ENCODE measurements around the gene TAF7.
"Not testable (repeated sequence)": the region's sequence is repeated elsewhere in the genome, so short reads cannot be mapped to it uniquely, and the experiment has no call there.

TAF7 gene, protein sequence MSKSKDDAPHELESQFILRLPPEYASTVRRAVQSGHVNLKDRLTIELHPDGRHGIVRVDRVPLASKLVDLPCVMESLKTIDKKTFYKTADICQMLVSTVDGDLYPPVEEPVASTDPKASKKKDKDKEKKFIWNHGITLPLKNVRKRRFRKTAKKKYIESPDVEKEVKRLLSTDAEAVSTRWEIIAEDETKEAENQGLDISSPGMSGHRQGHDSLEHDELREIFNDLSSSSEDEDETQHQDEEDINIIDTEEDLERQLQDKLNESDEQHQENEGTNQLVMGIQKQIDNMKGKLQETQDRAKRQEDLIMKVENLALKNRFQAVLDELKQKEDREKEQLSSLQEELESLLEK

DNA sequence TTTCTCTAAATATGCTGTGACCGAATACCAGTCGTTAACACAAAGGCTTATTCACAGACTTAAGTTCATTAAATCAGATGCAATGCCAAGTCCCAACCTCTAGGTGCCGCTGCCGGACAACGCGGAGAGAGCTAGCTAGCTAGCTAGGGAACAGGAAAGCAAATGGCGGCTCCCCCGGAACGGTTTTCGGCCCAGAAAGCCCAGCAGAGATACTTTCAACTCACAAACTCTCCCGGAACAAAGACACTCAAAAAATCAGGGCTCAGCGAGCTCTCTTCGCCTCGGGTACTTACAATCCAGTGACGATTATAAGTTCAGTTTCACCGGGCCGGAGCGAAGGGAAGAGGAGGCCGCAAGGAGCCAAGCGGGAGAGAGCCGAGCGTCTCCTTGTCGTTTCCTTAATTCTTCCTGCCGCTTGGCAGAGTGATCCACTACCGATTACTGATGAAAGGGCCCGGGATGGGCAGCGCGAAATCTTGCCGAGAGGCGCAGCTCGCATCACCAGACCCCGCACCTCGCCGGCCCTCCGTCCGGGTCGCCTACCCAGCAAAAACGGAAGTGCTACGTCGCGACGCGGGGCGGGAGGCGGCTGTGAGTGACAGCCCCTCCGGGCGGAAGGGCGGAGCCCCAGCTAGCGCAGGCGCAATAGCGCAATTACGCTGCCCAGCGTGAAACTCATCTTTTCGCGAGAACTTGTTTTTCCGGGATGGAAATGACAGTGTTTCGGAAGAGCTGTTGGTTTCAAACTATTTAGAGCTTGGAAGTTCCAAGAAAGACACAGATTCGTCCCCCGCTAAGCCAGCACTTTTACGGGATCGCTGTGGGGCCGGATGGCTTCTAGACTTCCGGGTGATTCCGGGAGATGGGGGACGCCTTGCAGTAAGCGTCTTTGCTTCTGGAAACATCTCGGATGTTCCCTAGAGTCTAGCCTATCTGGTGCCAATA is at the start of gene TAF7:
Gene TAF7, minus strand, starts transcription at position 560 of the 945 bp plus-strand sequence. CDS start 740 bp downstream, outside the sequence.
- peak; percentile 91 to 95 for DNase-seq

DNA sequence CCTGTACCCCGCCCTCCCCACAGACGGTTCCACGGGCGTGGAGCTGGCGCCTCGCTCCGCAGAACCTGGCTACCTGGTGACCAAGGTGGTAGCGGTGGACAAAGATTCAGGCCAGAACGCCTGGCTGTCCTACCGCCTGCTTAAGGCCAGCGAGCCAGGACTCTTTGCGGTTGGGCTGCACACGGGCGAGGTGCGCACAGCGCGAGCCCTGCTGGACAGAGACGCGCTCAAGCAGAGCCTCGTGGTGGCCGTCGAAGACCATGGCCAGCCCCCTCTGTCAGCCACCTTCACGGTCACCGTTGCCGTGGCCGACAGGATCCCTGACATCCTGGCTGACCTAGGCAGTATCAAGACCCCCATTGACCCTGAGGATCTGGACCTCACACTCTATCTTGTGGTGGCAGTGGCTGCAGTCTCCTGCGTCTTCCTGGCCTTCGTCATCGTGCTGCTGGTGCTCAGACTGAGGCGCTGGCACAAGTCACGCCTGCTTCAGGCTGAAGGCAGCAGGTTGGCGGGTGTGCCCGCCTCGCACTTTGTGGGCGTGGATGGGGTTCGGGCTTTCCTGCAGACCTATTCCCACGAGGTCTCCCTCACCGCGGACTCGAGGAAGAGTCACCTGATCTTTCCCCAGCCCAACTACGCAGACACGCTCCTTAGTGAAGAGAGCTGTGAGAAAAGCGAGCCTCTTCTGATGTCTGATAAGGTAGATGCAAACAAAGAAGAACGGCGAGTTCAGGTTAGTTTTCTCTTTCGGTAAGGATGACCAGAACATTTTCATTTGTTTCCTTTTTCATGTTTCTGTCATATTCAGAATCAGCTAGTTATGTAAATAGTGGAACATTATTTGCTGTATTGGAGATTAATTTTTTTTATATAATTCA is 45.7 kb upstream of the TAF7 start:
- DNase-seq = no peak

DNA sequence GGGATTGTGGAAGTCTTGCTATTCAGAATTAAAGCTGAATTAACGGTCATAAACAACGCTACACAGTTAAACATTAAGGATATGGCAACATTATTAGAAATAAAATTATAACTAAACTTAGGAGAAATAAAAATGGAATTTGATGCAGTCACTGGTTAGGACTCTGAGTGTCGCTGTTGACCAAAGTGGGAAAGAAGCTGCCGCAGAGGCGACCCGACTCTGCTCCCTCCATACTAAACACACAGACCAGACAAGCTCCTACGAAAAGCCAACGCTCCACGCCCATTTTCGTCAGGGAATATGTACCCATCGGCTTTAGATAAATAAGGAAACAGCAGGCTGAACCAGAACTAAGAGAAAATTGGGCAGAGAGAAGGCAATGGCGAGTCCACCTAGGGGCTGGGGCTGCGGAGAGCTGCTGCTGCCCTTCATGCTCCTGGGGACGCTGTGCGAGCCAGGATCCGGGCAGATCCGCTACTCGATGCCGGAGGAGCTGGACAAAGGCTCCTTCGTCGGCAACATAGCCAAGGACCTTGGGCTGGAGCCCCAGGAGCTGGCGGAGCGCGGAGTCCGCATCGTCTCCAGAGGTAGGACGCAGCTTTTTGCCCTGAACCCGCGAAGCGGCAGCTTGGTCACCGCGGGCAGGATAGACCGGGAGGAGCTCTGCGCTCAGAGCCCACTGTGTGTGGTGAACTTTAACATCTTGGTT is 43.5 kb upstream of the TAF7 start, which contains the start of gene PCDHGA5:
Gene PCDHGA5, plus strand, starts transcription at position 211 of the 709 bp plus-strand sequence. Its CDS starts 169 bp downstream, at position 380.
- DNase-seq = no peak

DNA sequence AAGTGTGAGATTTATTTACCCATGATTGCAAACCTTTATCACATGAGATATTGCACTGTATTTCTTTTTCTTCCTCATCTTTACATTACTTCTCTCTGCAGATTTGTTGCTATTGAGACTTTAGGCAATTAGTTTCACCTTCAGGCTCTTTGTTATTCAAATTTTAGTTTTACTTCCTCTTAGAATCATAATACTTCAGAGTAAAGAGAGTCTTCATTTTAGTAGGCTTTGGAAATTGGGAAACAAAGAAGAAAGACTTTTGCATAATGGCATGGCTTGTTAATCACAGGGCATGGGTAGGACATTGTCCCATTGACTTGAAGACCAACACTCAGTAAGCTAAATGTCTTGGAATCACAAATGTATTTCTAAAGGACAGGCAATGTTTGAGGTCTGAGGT is 42.1 kb upstream of the TAF7 start:
- no peak for DNase-seq

DNA sequence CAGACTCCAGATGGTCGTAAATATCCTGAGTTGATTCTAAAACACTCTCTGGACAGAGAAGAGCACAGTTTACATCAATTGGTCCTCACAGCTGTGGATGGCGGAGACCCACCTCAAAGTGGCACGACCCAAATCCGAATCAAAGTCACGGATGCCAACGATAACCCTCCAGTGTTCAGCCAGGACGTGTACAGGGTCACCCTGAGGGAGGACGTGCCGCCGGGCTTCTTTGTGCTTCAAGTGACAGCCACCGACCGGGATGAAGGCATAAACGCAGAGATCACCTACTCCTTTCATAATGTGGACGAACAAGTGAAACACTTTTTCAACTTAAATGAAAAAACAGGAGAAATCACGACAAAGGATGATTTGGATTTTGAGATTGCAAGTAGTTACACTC is 40.1 kb upstream of the TAF7 start:
- no peak for DNase-seq

DNA sequence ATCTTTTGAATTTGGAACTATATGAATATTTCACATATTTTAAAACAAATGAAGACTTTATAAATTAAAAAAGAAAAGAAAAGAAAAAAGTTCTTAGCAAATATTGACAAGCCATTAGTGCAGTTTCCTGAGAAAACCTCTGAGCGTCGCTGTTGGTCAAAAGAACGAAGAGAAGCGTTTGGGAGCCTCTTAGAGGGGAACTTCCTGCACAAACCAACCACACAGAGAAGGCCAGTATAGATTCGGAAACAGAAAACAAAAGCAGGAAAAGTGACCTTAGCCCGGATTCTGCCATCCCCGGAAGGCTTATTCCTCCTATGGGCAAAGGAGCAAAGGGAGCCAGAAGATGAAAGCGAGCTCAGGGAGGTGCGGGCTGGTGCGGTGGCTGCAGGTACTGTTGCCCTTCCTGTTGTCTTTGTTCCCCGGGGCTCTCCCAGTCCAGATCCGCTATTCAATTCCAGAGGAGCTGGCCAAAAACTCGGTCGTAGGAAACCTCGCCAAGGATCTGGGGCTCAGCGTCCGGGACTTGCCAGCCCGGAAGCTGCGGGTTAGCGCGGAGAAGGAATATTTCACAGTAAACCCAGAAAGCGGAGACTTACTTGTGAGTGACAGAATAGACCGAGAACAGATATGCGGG is 39.3 kb upstream of the TAF7 start, which contains the start of gene PCDHGB2:
Gene PCDHGB2, plus strand, starts transcription at position 205 of the 637 bp plus-strand sequence. Its CDS starts 142 bp downstream, at position 347.
- no peak for DNase-seq

DNA sequence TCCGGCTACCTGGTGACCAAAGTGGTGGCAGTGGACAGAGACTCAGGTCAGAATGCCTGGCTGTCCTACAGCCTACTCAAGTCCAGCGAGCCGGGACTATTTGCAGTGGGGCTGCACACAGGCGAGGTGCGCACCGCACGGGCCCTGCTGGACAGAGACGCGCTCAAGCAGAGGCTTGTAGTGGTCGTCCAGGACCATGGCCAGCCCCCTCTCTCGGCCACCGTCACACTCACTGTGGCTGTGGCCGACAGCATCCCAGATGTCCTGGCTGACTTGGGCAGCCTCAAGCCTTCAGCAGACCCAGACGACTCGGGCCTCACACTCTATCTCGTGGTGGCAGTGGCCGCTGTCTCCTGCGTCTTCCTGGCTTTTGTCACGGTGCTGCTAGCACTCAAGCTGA is 36.4 kb upstream of the TAF7 start:
- DNase-seq = no peak

DNA sequence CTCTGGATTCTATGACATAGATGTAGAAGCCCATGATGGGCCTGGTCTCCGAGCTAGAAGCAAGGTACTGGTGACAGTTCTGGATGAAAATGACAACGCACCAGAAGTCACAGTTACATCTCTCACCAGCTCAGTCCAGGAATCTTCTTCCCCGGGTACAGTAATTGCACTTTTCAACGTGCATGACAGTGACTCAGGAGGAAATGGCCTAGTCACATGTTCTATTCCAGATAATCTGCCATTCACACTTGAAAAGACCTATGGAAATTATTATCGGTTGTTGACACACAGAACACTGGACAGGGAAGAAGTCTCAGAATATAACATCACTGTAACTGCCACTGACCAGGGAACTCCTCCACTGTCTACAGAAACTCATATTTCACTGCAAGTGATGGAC is 35.5 kb upstream of the TAF7 start:
- DNase-seq = no peak

DNA sequence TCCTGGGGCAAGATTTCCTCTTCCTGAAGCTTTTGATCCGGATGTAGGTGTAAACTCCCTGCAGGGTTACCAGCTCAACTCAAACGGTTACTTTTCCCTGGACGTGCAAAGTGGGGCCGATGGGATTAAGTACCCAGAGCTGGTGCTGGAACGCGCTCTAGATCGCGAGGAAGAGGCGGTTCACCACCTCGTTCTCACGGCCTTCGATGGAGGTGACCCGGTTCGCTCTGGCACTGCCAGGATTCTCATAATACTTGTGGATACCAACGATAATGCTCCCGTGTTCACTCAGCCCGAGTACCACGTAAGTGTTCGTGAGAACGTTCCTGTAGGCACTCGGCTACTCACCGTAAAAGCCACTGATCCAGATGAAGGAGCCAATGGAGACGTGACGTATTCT is 35.1 kb upstream of the TAF7 start:
- DNase-seq = no peak

DNA sequence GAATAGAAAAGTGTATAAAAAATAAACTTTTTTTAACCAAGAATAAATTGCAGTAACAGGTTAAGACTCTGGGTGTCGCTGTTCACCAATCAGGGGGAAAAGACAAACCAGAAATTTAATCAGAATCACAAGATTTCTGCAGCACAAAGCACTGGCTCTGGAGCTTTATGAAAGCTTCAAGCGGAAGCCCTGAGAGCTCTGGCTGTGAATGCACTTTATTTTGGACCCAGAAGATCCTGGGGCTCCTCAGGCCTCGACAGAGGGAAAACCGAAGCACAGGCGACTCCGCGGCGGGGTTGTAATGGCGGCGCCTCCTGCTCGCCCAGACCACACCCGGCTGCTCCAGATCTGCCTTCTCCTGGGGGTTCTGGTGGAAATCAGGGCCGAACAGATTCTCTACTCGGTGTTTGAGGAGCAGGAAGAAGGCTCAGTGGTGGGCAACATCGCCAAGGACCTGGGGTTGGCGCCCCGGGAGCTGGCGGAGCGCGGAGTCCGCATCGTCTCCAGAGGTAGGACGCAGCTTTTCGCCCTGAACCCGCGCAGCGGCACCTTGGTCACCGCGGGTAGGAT is 34.4 kb upstream of the TAF7 start, which contains the start of gene PCDHGA4:
Gene PCDHGA4, plus strand, starts transcription at position 122 of the 570 bp plus-strand sequence. Its CDS starts 87 bp downstream, at position 209.
- no peak for DNase-seq

DNA sequence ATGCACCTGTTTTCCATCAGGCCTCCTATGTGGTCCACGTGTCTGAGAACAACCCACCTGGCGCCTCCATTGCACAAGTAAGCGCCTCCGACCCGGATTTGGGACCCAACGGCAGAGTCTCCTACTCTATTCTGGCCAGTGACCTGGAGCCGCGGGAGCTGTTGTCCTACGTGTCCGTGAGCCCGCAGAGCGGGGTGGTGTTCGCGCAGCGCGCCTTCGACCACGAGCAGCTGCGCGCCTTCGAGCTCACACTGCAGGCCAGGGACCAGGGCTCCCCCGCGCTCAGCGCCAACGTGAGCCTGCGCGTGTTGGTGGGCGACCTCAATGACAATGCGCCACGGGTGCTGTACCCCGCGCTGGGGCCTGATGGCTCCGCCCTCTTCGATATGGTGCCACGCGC is 31.0 kb upstream of the TAF7 start:
- DNase-seq = no peak

DNA sequence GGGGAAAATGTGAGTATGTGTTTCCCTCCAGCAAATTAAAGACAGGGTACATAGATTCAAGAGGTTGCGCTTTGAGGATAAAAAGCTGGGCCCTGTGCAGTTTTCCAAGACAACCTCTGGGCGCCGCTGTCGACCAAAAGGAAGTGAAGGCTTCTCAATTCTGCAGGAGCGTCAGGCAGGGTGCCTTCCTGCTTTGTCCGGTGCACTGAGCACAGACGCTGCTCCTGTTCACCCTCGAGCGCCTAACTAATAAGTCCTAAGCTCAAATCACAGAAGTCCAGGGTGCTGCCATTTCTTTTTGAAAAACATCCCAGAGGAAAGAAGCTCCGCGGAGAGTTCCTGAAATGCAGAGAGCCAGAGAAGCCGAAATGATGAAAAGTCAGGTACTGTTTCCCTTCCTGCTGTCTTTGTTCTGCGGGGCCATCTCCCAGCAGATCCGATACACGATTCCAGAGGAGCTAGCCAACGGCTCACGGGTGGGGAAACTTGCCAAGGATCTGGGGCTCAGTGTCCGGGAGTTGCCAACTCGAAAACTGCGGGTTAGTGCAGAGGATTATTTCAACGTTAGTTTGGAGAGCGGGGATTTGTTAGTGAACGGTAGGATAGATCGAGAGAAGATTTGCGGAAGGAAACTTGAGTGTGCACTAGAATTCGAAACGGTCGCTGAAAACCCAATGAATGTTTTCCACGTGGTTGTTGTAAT is 29.5 kb upstream of the TAF7 start, which contains the start of gene PCDHGB1:
Gene PCDHGB1, plus strand, starts transcription at position 183 of the 703 bp plus-strand sequence. Its CDS starts 162 bp downstream, at position 345.
- peak in 1 of 2 experiments; percentile 48 for DNase-seq

DNA sequence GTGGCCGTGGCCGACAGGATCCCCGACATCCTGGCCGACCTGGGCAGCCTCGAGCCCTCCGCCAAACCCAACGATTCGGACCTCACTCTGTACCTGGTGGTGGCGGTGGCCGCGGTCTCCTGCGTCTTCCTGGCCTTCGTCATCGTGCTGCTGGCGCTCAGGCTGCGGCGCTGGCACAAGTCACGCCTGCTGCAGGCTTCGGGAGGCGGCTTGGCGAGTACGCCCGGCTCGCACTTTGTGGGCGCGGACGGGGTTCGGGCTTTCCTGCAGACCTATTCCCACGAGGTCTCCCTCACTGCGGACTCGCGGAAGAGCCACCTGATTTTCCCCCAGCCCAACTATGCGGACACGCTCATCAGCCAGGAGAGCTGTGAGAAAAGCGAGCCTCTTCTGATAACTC is 25.4 kb upstream of the TAF7 start:
- DNase-seq = not testable (repeated sequence)

DNA sequence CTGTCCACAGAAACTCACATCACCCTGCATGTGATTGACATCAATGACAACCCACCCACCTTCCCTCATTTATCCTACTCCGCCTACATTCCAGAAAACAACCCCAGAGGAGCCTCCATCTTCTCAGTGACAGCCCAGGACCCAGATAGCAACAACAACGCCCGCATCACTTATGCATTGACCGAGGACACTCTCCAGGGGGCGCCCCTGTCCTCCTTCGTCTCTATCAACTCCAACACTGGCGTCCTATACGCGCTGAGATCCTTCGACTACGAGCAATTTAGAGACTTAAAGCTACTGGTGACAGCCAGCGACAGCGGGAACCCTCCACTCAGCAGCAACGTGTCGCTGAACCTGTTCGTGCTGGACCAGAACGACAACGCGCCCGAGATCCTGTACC is 24.7 kb upstream of the TAF7 start:
- no peak for DNase-seq

DNA sequence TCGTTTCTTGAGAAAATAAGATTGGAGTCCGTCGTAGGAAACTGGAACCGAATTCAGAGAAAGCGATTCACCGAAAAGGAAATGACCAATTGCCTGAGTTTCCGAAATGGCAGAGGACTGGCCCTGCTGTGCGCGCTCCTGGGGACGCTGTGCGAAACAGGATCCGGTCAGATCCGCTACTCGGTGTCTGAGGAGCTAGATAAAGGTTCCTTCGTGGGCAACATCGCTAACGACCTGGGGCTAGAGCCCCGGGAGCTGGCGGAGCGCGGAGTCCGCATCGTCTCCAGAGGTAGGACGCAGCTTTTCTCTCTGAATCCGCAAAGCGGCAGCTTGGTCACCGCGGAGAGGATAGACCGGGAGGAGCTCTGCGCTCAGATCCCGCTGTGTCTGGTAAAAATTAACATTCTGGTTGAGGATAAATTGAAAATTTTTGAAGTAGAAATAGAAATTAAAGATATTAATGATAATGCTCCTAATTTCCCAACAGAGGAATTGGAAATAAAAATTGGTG is 23.4 kb upstream of the TAF7 start:
- DNase-seq = no peak

DNA sequence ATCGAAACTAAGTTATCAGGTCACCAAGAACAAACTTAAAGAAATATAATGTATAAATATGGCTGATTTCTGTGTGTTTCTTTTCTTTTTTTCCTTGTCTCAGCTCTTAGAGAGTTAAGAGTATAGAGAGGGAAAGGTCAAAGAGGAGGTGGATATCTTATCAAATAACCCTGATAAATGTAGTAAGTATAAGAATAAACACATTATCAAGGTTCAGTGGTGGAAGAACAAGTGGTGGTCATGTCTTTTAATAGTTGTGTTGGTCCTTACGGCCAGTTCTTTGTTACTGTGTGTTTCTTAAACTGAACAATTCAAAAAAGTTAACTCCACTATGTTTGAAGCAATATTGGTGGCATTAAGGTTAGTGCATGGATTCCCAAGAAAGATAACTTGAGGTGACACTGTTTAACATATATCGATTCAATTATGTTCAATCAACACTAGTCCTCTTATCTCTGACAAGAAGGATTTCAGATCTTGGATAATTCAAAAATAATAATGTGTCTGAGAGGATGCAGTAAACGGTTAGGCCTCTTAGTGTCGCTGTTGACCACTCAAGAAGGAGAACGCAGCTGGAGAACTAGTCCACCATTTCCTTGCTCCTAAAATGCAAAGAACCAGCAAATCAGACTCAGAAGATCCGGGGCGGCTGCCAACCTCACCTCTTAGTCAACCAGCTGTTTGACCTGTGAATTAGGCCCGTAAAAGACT is 22.8 kb upstream of the TAF7 start, which contains the start of gene PCDHGA3:
Gene PCDHGA3, plus strand, starts transcription at position 588 of the 711 bp plus-strand sequence. CDS start 205 bp downstream, outside the sequence.
- no peak for DNase-seq

DNA sequence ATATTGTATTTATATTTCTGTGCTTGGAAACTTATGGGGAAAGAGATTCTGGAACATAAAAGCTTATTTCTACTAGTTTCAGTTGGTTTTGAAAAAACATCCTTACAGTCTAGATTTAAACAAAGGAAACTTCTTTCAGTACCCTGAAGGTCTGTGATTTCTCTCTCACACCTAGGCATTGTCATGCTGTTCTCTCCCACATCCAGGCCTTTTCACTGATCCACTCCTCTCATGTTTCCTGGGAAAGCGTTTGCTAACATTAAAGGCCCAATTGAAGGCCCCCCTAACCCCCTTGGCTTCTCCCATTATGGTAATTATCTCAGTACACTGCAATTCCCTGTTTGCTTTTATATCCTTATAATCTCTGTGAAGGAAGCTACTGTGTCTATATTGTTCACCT is 22.2 kb upstream of the TAF7 start:
- DNase-seq = no peak

DNA sequence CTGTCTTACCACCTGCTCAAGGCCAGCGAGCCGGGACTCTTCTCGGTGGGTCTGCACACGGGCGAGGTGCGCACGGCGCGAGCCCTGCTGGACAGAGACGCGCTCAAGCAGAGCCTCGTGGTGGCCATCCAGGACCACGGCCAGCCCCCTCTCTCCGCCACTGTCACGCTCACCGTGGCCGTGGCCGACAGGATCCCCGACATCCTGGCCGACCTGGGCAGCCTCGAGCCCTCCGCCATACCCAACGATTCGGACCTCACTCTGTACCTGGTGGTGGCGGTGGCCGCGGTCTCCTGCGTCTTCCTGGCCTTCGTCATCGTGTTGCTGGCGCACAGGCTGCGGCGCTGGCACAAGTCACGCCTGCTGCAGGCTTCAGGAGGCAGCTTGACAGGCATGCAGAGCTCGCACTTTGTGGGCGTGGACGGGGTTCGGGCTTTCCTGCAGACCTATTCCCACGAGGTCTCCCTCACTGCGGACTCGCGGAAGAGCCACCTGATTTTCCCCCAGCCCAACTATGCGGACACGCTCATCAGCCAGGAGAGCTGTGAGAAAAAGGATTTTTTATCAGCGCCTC is 20.3 kb upstream of the TAF7 start:
- not testable (repeated sequence) for DNase-seq

All from activated T-cell treated with anti-CD3 and anti-CD28 coated beads, Interleukin-2, amount 50 U/mL, for 48 hours (primary cell).